RWPE2 (cell line): Measurements from ENCODE around the gene PNMA5.
"Not testable (repeated sequence)": the region's sequence is repeated elsewhere in the genome, so short reads cannot be mapped to it uniquely, and the experiment has no call there.

Experiments used
- ATAC-seq: fragments of 200-7000 bp; cut with Tn5 transposase; 3 replicates; pipeline ENCODE4 v1.9.1; 2021; ENCODE audit warnings: low read depth
- DNase-seq: peaks from one replicate; pipeline ENCODE4 v3.0.0-alpha.2; 2020; ENCODE audit warnings: low spot score
- H3K27ac ChIP-seq: fragments of 450-650 bp; 2 replicates; pipeline ENCODE4 v1.5.1; 2017; ENCODE audit warnings: mild to moderate bottlenecking; ENCODE audit not compliant: poor library complexity, severe bottlenecking
- H3K27me3 ChIP-seq: fragments of 250-450 bp; sonication (Bioruptor Pico); 2 replicates; pipeline ENCODE4 v1.5.1; 2021; ENCODE audit warnings: mild to moderate bottlenecking, moderate library complexity; ENCODE audit not compliant: insufficient read depth, poor library complexity, severe bottlenecking
- H3K36me3 ChIP-seq: fragments of 250-450 bp; sonication (Bioruptor Pico); 2 replicates; pipeline ENCODE4 v1.5.1; 2020; ENCODE audit warnings: low read depth, mild to moderate bottlenecking, moderate library complexity
- H3K4me1 ChIP-seq: fragments of 250-450 bp; sonication (Bioruptor Pico); 2 replicates; pipeline ENCODE4 v1.5.1; 2021; ENCODE audit warnings: mild to moderate bottlenecking, moderate library complexity; ENCODE audit not compliant: insufficient read depth, poor library complexity, severe bottlenecking
- H3K4me3 ChIP-seq: fragments of 250-450 bp; sonication (Bioruptor Pico); 2 replicates; pipeline ENCODE4 v1.5.1; 2021; ENCODE audit warnings: mild to moderate bottlenecking, moderate library complexity; ENCODE audit not compliant: severe bottlenecking
- H3K9me3 ChIP-seq: fragments of 250-450 bp; sonication (Bioruptor Pico); 2 replicates; pipeline ENCODE4 v1.5.1; 2021; ENCODE audit warnings: mild to moderate bottlenecking, moderate library complexity; ENCODE audit not compliant: severe bottlenecking
- TF ChIP-seq, protein P1 (sequence below): fragments of 450-650 bp; IDR thresholded peaks from one replicate; pipeline ENCODE4 v1.5.1; 2017; ENCODE audit warnings: mild to moderate bottlenecking, moderate library complexity; ENCODE audit not compliant: poor library complexity, severe bottlenecking

PNMA5 gene

DNA sequence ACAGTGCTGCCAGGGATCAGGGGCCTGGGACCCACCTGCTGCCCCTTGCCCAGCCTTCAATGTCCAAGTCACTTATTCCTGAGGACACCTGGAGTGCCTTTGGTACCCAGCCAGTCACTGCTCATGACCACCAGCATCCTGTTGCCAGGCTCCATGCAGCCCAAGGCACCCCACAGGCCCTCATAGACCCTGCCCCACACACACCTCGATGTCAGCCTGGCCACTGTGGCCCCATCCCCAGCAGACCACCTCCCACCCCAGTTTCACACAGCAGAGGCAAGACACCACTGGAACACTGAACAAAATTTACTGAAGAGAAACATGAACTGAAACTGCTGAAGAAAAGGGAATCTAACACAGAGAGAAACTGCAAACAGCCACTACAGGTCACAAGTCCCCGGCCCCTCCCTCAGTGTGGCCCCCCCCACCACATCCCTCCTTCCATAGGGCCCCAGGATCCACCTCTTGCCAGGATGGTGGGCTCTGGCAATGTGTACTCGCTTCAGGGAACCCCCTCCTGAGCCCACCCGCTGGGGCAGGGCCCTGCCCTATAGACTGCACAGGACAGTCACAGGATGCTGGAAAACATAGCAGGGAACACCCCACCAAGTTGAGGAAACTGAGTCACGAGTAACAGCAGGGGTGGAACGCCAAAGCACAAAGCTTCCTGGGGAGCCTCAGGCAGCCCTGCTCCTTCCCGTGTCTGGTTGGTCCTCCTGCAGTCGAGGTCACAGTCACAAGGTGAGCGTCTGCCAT, 5.2 kb downstream of the PNMA5 start:
- Histone ChIP-seq H3K36me3 (no peaks in the 10 kb centered on the region), H3K4me1 (no peaks in the 10 kb centered on the region), H3K4me3 (no peak overlapping the region), H3K9me3 (no peaks in the 10 kb centered on the region), H3K27me3 (no peaks in the 10 kb centered on the region), H3K27ac (no peak overlapping the region)
- ATAC-seq: no peak
- no peak for DNase-seq
- TF ChIP-seq, protein P1, sequence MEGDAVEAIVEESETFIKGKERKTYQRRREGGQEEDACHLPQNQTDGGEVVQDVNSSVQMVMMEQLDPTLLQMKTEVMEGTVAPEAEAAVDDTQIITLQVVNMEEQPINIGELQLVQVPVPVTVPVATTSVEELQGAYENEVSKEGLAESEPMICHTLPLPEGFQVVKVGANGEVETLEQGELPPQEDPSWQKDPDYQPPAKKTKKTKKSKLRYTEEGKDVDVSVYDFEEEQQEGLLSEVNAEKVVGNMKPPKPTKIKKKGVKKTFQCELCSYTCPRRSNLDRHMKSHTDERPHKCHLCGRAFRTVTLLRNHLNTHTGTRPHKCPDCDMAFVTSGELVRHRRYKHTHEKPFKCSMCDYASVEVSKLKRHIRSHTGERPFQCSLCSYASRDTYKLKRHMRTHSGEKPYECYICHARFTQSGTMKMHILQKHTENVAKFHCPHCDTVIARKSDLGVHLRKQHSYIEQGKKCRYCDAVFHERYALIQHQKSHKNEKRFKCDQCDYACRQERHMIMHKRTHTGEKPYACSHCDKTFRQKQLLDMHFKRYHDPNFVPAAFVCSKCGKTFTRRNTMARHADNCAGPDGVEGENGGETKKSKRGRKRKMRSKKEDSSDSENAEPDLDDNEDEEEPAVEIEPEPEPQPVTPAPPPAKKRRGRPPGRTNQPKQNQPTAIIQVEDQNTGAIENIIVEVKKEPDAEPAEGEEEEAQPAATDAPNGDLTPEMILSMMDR: no peak

DNA sequence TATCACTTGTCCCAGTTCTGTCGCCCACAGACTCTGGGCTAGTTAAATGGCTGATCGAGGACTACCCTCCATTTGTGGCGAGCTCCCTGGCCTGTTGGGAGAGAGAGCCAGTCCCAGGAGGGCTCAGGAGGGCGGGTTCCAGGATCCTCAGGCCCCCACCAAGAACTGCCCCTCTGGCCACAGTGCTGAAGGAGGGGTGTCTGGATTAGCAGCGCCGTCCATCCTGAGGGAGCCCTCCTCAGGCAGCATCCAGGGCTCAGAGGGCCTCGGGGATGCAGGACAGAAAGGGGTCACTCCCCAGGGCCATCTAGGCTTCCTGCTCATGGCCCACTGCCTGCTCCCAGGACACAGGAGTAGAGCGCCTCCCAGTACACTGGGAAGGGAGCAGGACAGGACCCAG, 6.1 kb downstream of the PNMA5 start:
- no peaks in the 10 kb centered on the region for H3K4me1 ChIP-seq
- no peaks in the 10 kb centered on the region for H3K27me3 ChIP-seq
- DNase-seq (no peak), ATAC-seq (no peak)
- H3K9me3 ChIP-seq: no peaks in the 10 kb centered on the region
- no peaks in the 10 kb centered on the region for H3K36me3 ChIP-seq
- no peak overlapping the region for H3K27ac ChIP-seq
- no peak overlapping the region for H3K4me3 ChIP-seq
- TF ChIP-seq, protein P1: no peak

DNA sequence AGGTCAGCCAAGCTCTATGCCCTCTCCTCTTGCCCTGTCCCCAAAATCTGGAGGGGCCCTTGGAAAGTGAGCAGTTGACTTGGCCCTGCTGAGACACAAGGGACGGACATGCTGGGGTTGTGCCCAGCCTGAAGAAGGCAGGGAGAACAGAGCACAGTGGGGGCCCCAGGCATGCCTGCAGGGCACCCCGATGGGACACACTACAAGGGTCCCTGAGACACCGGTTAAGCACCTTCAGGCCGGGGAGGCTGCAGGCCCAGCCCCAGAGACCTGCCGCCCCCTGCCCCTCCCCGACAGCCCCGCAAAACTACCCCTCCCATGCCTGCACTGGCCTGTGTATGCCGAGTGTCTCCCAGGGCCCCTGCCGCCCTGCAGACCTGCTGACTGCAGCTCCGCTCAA, 6.8 kb downstream of the PNMA5 start:
- H3K4me1 ChIP-seq, ATAC-seq, H3K27me3 ChIP-seq, H3K36me3 ChIP-seq, H3K4me3 ChIP-seq, DNase-seq, H3K27ac ChIP-seq, H3K9me3 ChIP-seq: not testable (repeated sequence)

DNA sequence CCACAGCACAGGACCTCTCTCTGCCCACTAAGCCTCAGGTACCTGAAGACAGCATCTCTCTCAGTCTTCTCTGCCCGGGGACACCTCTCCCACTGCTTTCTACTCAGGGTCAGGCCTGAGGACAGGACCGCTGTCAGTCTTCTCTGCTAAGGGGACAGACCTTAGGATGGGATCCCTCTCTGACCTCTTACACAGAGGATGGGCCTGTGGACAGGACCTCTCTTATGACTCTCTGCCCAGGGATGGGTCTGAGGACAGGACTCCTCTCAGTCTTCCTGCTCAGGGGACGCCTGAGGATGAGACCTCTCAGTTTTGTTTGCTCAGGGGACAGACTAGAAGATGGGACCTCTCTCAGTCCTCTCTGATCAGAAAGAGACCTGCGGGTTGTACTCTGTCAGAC, 8.5 kb downstream of the PNMA5 start:
- not testable (repeated sequence) for ATAC-seq, H3K9me3 ChIP-seq, H3K4me3 ChIP-seq, H3K4me1 ChIP-seq, DNase-seq, H3K27ac ChIP-seq, H3K36me3 ChIP-seq, H3K27me3 ChIP-seq

DNA sequence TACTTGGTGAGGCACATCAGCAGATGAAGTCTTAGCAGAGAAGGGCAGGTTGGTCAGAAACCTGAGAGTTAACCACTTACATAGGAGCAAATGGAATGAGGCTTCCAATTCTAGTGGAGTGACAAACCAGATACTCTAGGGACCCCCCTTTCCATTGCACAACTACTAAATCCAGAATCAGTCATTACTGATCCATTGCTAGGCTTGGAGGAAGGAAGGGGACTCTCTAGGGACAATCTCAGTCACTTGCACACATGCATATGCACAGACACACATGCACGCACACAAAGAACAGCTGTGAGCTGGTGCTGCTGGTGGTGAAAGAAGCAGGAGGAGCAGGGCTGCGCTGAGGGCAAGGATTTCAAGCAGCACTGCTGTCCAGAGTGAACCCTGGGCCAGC, 25.7 kb downstream of the PNMA5 start:
- Histone ChIP-seq H3K36me3 (peaks cover 9% of the 10 kb centered on the region), H3K27me3 (no peaks in the 10 kb centered on the region), H3K4me1 (no peaks in the 10 kb centered on the region), H3K4me3 (no peak overlapping the region), H3K27ac (no peak overlapping the region), H3K9me3 (no peaks in the 10 kb centered on the region)
- TF ChIP-seq, protein P1: no peak
- ATAC-seq: no peak
- DNase-seq: no peak

DNA sequence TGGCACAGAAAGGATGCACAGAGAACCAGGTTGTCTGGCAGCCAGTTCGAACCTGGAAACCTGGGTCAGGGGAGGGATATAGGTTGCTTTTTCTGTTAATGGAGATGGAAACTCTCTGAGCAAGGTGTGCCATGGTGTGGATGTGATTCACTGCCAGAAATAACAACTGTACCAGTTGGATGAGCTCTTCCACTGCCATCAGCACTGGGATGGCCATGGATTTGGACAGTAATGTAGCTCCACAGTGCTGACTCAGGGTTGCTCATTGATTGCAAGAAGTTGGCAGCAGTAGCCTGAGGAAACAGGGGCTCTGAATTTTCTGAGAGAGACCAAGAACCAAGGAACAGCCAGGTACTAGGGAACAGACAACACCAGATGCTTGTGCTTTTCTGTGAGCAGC, 33.8 kb downstream of the PNMA5 start:
- no peak for ATAC-seq
- no peaks in the 10 kb centered on the region for H3K9me3 ChIP-seq
- H3K27ac ChIP-seq: no peak overlapping the region
- peaks cover 21% of the 10 kb centered on the region for H3K36me3 ChIP-seq
- H3K27me3 ChIP-seq: no peaks in the 10 kb centered on the region
- TF ChIP-seq, protein P1: no peak
- H3K4me1 ChIP-seq: peaks cover 3% of the 10 kb centered on the region
- no peak overlapping the region for H3K4me3 ChIP-seq
- no peak for DNase-seq
